Dendritic cell treated with granulocyte-macrophage colony-stimulating factor and Interleukin-4, amounts not matched to agents 40 ng/mL and 50 ng/mL, for 4 days (primary cell): ENCODE measurements around the gene PARD6G.
"Not testable (repeated sequence)": the region's sequence is repeated elsewhere in the genome, so short reads cannot be mapped to it uniquely, and the experiment has no call there.

Experiments used
- H3K27ac Mint-ChIP-seq: one replicate; pipeline ENCODE4 v1.8.0; 2022; ENCODE audit warnings: mild to moderate bottlenecking, mixed read lengths
- H3K27me3 Mint-ChIP-seq: one replicate; pipeline ENCODE4 v1.8.0; 2022; ENCODE audit warnings: mild to moderate bottlenecking, mixed read lengths
- H3K36me3 Mint-ChIP-seq: one replicate; pipeline ENCODE4 v1.8.0; 2022; ENCODE audit warnings: low read depth, mixed read lengths
- H3K4me1 Mint-ChIP-seq: one replicate; pipeline ENCODE4 v1.8.0; 2022; ENCODE audit warnings: low read depth, mixed read lengths
- H3K4me3 Mint-ChIP-seq: one replicate; pipeline ENCODE4 v1.8.0; 2022; ENCODE audit warnings: mild to moderate bottlenecking, moderate library complexity, mixed read lengths
- H3K9me3 Mint-ChIP-seq: one replicate; pipeline ENCODE4 v1.8.0; 2022; ENCODE audit warnings: mixed read lengths
- intact Hi-C: fragments of 100-400 bp; cut with micrococcal nuclease; formaldehyde crosslinking; loops from one replicate; pipeline ENCODE4 v1.15.0; 2022

PARD6G gene

DNA sequence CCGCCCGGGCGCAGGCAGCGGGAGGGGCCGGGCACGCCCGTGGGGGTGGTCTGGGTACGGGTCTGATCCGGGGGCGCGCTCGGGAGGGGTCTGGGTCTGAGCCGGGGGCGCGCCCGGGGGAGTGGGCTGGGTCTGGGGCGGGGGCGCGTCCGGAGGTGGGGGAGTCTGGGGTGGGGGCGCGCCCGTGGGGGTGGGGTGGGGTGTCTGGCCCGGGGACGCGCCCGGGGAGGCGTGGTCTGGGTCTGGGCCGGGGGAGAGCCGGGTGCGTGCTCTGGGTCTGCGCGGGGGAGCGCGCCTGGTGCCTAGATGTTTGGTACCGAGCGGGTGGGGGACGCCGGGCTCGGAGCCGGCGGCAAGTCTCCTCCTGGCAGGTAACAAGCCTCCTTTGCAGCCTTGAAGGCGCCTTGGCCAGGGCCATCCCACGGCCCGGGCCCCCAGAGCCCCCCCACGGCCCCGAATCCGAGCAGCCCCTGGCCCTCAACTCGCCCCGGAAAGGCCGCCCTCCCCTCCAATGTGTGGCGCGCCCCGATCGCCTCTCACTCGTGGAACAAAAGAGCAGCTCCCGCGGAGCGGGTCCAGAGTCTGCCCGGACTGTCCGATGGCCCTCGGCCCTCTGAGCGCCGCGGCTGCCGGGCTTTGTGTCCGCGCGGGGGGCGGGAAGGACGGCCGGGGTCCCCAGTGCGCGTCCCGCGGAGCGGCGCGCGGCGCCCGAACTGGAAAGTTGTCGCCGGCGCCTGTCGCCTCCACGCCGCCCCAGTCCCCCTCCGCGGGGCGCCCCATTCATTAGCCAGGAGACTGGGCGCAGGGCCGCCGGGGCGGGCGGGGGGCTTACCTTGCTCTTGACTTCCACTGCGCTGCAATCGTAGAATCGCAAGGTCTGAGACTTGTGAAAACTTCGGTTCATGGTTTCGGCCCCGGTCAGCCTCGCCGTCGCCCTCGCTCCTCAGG is 595 bp downstream of the PARD6G start:
- H3K27me3 Mint-ChIP-seq, result peaks cover 39% of the 10 kb centered on the region
- intact Hi-C loops, result no loop called here

DNA sequence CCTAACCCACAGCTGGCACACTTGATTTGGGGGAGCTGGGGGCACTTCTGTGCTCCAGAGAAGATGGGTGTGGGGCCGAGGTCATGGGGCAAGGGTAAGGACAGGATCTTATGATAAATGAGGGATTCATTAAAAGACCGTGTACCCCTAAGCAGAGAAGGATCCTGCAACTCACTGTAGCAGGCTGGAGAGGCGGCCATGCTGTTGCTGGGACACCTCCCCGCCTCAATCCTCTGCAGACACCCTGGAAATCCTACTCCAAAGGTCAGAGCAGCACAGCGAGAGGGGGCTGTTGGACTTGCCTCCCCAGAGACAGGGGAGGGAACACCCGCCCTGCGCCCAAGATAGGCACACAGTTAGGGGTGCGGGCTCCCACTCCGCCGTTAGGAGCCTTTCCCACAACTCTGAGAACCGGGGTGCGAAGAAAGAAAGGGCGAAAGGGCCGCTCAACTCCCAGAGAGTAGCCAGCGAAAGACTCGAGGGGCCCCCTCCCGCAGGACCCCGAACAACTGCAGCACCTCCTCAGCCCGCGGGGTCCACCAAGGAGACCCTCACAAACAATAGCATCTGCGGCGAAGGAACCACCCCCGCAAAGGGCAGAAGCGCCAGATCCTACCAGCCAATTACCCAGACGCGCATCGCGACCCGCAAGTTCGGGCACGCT is 1.4 kb downstream of the PARD6G start:
- Mint-ChIP-seq H3K27ac (no peak overlapping the region), H3K27me3 (peaks cover 39% of the 10 kb centered on the region), H3K4me3 (peak overlapping the region; percentile 62), H3K36me3 (no peaks in the 10 kb centered on the region), H3K4me1 (no peaks in the 10 kb centered on the region), H3K9me3 (no peaks in the 10 kb centered on the region)
- intact Hi-C loops, result no loop called here

More for the DNA sequence above, 595 bp downstream of the PARD6G start:
- Mint-ChIP-seq H3K27ac (no peak overlapping the region), H3K9me3 (no peaks in the 10 kb centered on the region), H3K36me3 (no peaks in the 10 kb centered on the region), H3K4me3 (peak overlapping the region; percentile 62), H3K4me1 (no peaks in the 10 kb centered on the region)

DNA sequence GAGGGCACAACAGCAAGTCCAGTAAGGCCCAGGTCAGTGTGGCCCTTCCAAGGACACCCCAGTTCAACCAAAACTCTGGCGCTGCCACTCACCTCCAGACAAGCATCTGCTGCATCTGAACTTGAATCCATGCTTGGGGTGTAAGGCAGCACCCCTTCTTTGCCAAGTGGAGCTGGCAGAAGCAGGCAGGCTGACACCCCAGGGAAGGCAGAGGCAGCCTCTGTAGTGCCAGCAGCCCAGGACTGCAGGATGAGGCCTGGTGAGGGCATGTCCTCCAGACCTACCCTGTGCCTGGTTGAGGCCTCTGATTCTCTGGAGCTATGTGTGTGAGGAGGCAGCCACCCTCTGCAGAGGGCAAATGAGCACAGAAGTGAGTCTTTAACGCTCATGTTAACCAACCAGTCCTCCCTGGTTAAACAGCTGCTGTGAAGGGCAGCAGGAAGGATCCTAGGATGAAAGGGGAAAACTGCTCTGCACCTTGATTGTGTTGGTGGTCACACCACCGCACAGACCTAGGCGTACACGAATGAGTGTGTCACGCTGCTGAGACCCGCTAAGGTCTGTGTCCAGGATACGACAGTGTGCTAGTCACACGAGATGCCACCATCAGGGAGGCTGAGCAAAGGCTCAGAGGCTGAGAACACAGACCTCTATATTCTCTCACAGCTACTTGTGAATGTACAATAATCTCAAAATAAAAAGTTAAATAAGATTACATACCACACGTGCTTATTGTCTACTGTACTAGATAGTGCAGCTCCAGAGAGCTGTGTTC is 2.2 kb downstream of the PARD6G start:
- Mint-ChIP-seq H3K27me3 (peaks cover 39% of the 10 kb centered on the region), H3K36me3 (no peaks in the 10 kb centered on the region), H3K4me3 (no peak overlapping the region), H3K27ac (no peak overlapping the region), H3K4me1 (no peaks in the 10 kb centered on the region), H3K9me3 (no peaks in the 10 kb centered on the region)
- intact Hi-C loops, result no loop called here

DNA sequence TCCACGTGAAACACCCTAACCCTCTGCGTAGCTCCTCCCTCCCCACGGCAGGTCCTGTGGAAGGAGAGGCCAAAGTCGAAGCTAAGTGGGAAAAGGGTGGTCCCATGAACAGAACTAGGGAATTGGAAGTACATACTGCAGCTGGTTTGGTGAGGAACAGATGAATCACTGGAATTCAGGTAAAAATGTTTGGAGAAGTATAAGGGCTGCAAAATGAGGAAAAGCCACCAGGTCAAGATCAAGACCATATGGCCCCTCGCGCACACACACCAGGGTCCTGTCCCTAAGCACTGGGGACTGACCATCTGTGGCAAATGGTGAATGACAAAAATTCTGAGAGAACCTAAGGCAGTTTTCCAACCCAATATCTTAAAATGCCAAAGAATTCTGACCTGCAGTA is 3.1 kb downstream of the PARD6G start:
- peaks cover 37% of the 10 kb centered on the region for H3K27me3 Mint-ChIP-seq
- no peaks in the 10 kb centered on the region for H3K36me3 Mint-ChIP-seq
- no peak overlapping the region for H3K4me3 Mint-ChIP-seq
- H3K4me1 Mint-ChIP-seq, result no peaks in the 10 kb centered on the region
- H3K27ac Mint-ChIP-seq, result no peak overlapping the region
- intact Hi-C loops, result no loop called here
- H3K9me3 Mint-ChIP-seq, result no peaks in the 10 kb centered on the region

DNA sequence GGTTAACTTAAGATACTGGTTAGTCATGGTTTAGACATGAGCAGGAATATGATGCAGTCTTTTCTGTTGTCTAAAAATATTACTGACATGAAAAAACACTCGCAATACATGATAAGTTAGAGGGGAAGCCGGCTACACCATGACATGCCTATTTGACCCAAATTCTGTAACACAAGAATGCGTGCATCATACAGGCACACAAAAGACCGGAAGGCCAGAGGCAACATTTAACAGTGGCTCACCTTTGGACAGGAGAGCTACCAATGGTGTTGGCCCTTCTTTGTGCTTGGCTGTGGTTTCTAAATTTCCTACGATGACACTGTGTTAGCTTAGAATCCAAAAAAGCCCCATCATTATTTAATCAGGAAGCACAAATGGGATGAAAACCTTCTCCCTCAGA is 4.1 kb downstream of the PARD6G start:
- no peak overlapping the region for H3K27ac Mint-ChIP-seq
- intact Hi-C loops, result no loop called here

DNA sequence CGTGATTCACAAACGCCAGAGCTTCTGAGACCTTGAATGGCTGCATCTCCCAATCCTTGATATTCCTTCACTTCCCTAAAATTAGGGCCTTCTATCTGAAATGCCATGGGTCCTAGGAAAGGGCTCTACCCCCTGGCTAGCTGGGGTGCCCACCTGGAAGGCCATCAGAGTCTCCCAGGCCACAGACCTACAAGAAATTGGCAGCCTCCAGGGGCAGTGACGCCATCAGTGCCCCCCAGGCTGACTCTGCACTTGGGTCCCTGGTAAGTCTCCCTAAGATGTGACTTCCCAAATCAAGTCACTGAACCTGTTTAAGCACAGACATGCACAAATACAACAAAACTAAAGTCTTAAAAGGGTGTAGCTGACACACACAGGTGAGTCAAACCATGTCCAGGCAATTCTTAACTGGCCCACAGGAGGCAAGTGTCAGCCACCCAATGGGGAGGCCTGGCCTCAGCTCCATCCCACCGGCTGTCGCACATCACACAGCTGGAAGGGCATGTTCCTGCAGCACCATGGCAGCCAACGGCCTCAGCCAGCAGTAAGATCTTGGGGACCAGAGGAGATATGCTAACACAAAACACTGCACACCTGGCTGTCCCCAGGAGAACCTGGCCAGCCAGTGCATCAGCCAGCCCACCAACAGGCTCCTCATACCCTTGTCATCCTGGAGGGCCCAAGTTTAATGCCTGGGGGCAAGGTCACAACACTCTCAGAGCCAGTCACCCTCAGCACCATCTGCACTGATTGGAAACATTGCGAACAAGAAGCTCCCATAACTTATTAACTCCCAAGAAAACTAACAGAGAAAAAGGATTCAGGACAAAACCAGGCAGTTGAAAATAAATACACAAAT is 5.2 kb downstream of the PARD6G start:
- intact Hi-C loops, result no loop called here
- Mint-ChIP-seq H3K27me3 (peaks cover 36% of the 10 kb centered on the region), H3K36me3 (no peaks in the 10 kb centered on the region), H3K4me3 (no peak overlapping the region), H3K27ac (no peak overlapping the region), H3K4me1 (no peaks in the 10 kb centered on the region), H3K9me3 (no peaks in the 10 kb centered on the region)

More for the DNA sequence above, 4.1 kb downstream of the PARD6G start:
- Mint-ChIP-seq H3K9me3 (no peaks in the 10 kb centered on the region), H3K36me3 (no peaks in the 10 kb centered on the region), H3K27me3 (peaks cover 37% of the 10 kb centered on the region), H3K4me1 (no peaks in the 10 kb centered on the region), H3K4me3 (no peak overlapping the region)

DNA sequence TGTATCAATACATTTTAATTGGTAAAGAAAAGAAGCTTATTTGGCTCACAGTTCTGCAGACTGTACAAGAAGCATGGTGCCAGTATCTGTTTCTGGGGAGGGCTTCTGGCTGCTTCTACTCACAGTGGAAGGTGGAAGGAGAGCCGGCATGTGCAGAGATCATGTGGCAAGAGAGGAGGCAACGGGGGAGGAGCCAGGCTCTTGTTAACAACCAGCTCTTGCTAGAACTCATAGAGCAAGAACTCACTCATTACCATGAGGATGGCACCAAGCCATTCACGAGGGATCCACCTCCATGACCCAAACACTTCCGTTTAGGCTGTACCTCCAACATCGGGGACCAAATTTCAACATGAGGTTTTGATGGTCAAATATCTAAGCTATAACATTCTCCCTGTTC is 7.5 kb downstream of the PARD6G start:
- H3K27ac Mint-ChIP-seq, result no peak overlapping the region
- peaks cover 16% of the 10 kb centered on the region for H3K27me3 Mint-ChIP-seq
- intact Hi-C loops, result no loop called here
- H3K9me3 Mint-ChIP-seq, result no peaks in the 10 kb centered on the region
- H3K4me3 Mint-ChIP-seq, result no peak overlapping the region
- H3K36me3 Mint-ChIP-seq, result no peaks in the 10 kb centered on the region
- no peaks in the 10 kb centered on the region for H3K4me1 Mint-ChIP-seq

DNA sequence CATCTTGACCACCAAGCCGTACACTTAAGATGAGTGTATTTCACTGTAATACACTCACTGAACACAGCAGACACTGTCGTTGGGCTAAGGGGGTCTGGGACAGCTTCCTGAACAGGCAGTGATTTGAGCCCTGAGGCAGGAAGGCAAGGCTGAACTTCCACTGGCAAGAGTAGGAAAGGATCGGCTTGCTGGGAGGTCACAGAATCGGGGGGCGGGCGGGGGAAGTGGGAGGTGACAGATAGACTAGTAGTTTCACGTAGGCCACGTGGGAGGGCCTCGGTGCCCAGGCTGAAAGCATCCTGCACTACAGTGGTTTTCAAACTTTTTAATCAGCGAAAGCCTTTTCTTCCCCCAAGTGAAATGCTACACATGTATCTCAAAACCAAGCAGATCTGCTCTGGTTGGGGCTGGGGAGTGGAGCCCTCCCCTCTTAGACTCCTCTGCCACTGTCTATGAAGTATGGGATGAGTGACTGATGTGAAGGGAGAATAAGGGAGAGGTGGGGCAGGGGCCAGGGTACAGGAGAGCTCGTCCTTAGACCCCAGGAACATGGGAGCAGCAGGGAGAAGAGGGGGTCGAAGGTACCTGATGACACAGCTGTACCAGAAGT is 8.6 kb downstream of the PARD6G start:
- Mint-ChIP-seq H3K9me3 (no peaks in the 10 kb centered on the region), H3K4me1 (no peaks in the 10 kb centered on the region), H3K27ac (no peak overlapping the region), H3K27me3 (peaks cover 8% of the 10 kb centered on the region), H3K36me3 (no peaks in the 10 kb centered on the region), H3K4me3 (no peak overlapping the region)
- intact Hi-C loops, result no loop called here

DNA sequence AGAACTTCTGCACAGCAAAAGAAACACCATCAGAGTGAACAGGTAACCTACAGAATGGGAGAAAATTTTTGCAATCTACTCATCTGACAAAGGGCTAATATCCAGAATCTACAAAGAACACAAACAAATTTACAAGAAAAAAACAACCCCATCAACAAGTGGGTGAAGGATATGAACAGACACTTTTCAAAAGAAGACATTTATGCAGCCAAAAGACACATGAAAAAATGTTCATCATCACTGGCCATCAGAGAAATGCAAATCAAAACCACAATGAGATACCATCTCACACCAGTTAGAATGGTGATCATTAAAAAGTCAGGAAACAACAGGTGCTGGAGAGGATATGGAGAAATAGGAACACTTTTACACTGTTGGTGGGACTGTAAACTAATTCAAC is 9.8 kb downstream of the PARD6G start:
- intact Hi-C loops, H3K4me3 Mint-ChIP-seq, H3K27me3 Mint-ChIP-seq, H3K27ac Mint-ChIP-seq, H3K9me3 Mint-ChIP-seq, H3K4me1 Mint-ChIP-seq, H3K36me3 Mint-ChIP-seq: not testable (repeated sequence)

DNA sequence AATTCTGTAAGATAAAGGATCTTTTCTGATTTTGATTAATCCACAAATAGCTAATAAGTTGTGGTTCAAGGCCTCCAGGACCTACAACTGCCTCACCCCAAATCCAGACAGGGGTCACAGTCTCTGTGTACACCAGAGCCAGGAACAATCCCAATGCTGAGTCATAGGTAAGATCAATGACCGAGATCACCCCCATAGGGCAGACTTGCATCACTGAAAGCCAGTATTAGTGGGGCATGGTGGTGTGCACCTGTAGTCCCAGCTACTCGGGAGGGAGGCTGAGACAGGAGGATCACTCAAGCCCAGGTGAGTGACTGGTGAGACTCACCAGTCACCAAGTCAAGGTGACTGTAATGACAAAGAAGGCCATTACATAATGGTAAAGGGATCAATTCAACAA is 12.9 kb downstream of the PARD6G start:
- Mint-ChIP-seq H3K27ac (no peak overlapping the region), H3K9me3 (no peaks in the 10 kb centered on the region), H3K4me3 (no peak overlapping the region), H3K27me3 (peaks cover 4% of the 10 kb centered on the region), H3K36me3 (no peaks in the 10 kb centered on the region), H3K4me1 (no peaks in the 10 kb centered on the region)
- intact Hi-C loops, result no loop called here

DNA sequence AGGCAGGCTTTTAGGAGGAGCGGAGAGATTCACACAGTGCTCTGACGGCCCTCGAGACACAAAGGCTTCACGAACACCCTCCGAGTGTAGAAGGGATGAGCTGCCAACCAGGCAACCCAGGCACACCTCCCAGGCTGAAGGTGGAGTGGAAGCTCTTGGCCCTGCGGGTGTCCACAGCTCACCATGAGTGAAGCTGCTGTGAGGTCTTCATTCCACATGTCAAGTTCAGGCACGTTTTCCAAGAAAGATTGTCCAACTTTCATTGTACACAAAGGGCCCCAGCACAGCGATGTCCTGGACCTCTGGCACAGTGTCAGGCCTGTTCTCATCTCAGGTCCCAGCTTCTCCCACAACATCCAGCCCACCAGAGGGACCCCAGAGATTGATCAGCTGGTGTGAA is 13.4 kb downstream of the PARD6G start:
- H3K4me3 Mint-ChIP-seq, result no peak overlapping the region
- no peaks in the 10 kb centered on the region for H3K9me3 Mint-ChIP-seq
- no peaks in the 10 kb centered on the region for H3K4me1 Mint-ChIP-seq
- intact Hi-C loops, result no loop called here
- no peaks in the 10 kb centered on the region for H3K36me3 Mint-ChIP-seq
- H3K27me3 Mint-ChIP-seq, result peaks cover 4% of the 10 kb centered on the region
- H3K27ac Mint-ChIP-seq, result no peak overlapping the region

DNA sequence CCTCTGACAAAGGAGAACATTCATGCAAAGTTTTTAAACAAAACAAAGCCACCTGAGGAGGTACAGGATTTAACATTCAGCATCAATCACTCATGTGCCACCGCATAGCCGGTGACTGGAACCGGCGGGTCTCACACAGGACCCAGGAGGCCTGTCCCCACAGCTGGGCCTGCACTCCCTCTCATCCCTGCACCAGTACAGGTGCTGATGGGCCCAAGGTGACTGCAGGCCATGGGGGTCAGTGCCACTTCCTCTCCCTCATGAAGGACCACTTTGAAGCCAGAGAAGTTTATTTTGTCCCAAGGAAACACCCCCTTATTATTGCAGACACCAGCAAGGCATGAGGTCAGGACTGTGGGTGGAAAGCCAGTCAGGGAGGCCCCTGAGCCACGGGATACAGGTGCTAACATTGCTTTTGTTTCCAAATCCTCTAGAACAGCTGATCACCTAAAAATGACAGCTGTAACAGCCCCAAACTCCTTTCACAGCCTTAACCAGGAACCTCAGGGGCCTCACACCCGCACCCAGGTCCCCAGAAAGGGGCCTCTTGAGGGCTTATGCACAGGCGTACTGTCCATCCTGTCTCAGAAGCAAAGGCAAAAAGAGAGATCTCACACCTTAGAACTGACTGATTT is 14.0 kb downstream of the PARD6G start:
- H3K9me3 Mint-ChIP-seq, result no peaks in the 10 kb centered on the region
- no peaks in the 10 kb centered on the region for H3K4me1 Mint-ChIP-seq
- H3K27ac Mint-ChIP-seq, result no peak overlapping the region
- H3K4me3 Mint-ChIP-seq, result no peak overlapping the region
- intact Hi-C loops, result no loop called here
- no peaks in the 10 kb centered on the region for H3K36me3 Mint-ChIP-seq
- H3K27me3 Mint-ChIP-seq, result peaks cover 4% of the 10 kb centered on the region

DNA sequence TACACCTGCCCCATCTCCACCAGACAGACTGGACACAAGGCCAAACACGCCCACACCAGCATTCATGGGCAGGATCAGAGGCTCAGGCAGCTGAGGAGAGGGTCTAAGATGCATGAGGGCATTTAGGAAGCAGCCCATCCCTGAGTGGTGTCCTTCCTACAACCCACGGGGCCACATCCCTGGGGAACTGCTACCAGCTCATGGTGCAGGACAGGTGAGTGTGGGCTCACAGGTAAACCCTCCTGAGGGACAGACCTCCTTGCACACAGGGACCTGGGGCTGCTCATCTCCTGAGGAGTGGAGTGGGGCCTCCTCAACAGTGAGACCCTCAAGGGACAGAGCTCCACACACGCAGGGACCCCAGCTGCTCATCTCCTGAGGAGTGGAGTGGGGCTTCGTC is 14.6 kb downstream of the PARD6G start:
- intact Hi-C loops, result no loop called here
- Mint-ChIP-seq H3K4me1 (no peaks in the 10 kb centered on the region), H3K9me3 (no peaks in the 10 kb centered on the region), H3K27ac (no peak overlapping the region), H3K4me3 (no peak overlapping the region), H3K36me3 (no peaks in the 10 kb centered on the region), H3K27me3 (peaks cover 4% of the 10 kb centered on the region)
